WTC11 (cell line): ENCODE results near the gene NOTCH4. TPM values are rescaled to one million over a fixed set of nuclear protein-coding genes. Genes with fewer than 3 reads are reported as not detected.

Experiments used
- ATAC-seq: fragments of 200-7000 bp; cut with Tn5 transposase; 2 replicates; pipeline ENCODE4 v1.10.0; 2021; ENCODE audit warnings: mild to moderate bottlenecking, moderate library complexity
- CTCF ChIA-PET: fragments of 300-600 bp; sonication (Branson Sonifier 250); formaldehyde crosslinking; loops from one replicate; lab custom pipeline; 2021; ENCODE audit warnings: antibody characterized with exemption; lab: Charles Lee
- POLR2A ChIA-PET: fragments of 350-600 bp; sonication (Branson Sonifier 250); formaldehyde crosslinking; loops from one replicate; lab custom pipeline; 2021; ENCODE audit warnings: antibody characterized with exemption; lab: Charles Lee
- DNase-seq: peaks from one replicate; pipeline ENCODE4 v3.0.0; 2021; ENCODE audit warnings: low spot score
- H3K27ac Mint-ChIP-seq: 2 replicates; pipeline ENCODE4 v1.8.0; 2021; ENCODE audit warnings: mixed read lengths
- H3K27me3 Mint-ChIP-seq: 2 replicates; pipeline ENCODE4 v1.8.0; 2021; ENCODE audit warnings: low read depth, mild to moderate bottlenecking, moderate library complexity, mixed read lengths
- H3K36me3 Mint-ChIP-seq: 2 replicates; pipeline ENCODE4 v1.8.0; 2021; ENCODE audit warnings: mixed read lengths
- H3K4me1 Mint-ChIP-seq: 2 replicates; pipeline ENCODE4 v1.8.0; 2022; ENCODE audit warnings: mixed read lengths
- H3K4me3 Mint-ChIP-seq: 2 replicates; pipeline ENCODE4 v1.8.0; 2021; ENCODE audit warnings: mild to moderate bottlenecking, moderate library complexity, mixed read lengths
- H3K9me3 Mint-ChIP-seq: 2 replicates; pipeline ENCODE4 v1.8.0; 2021; ENCODE audit warnings: mixed read lengths
- CTCF ChIP-seq: fragments of 200-600 bp; IDR thresholded peaks from 2 replicates; pipeline ENCODE4 v1.8.0; 2022; ENCODE audit warnings: antibody characterized with exemption
- FOXK1 ChIP-seq: sonication (generic); formaldehyde crosslinking; IDR thresholded peaks from 2 replicates; pipeline ENCODE4 v1.8.0; 2022; ENCODE audit warnings: mild to moderate bottlenecking, moderate library complexity, missing genetic modification reagents
- GABPB1 ChIP-seq: sonication (generic); formaldehyde crosslinking; IDR thresholded peaks from 2 replicates; pipeline ENCODE4 v1.8.1; 2023; ENCODE audit warnings: mild to moderate bottlenecking, missing genetic modification reagents
- MAX ChIP-seq: sonication (generic); formaldehyde crosslinking; IDR thresholded peaks from 2 replicates; pipeline ENCODE4 v1.8.0; 2022; ENCODE audit warnings: mild to moderate bottlenecking, missing genetic modification reagents
- MYBL2 ChIP-seq: sonication (generic); formaldehyde crosslinking; IDR thresholded peaks from 2 replicates; pipeline ENCODE4 v1.8.1; 2023; ENCODE audit warnings: mild to moderate bottlenecking, moderate library complexity, missing genetic modification reagents
- NFE2L1 ChIP-seq: sonication (generic); formaldehyde crosslinking; IDR thresholded peaks from 2 replicates; pipeline ENCODE4 v1.8.1; 2023; ENCODE audit warnings: missing genetic modification reagents
- NFYB ChIP-seq: sonication (generic); formaldehyde crosslinking; conservative IDR thresholded peaks from 2 replicates; pipeline ENCODE4 v1.8.0; 2022; ENCODE audit warnings: low read depth, missing genetic modification reagents
- SMAD4 ChIP-seq: sonication (generic); formaldehyde crosslinking; IDR thresholded peaks from 2 replicates; pipeline ENCODE4 v1.8.0; 2022; ENCODE audit warnings: mild to moderate bottlenecking, missing genetic modification reagents
- SP1 ChIP-seq: sonication (generic); formaldehyde crosslinking; conservative IDR thresholded peaks from 2 replicates; pipeline ENCODE4 v1.8.1; 2022; ENCODE audit warnings: missing genetic modification reagents
- TEAD1 ChIP-seq: sonication (generic); formaldehyde crosslinking; IDR thresholded peaks from 2 replicates; pipeline ENCODE4 v1.8.0; 2022; ENCODE audit warnings: mild to moderate bottlenecking, missing genetic modification reagents
- TEAD4 ChIP-seq: sonication (generic); formaldehyde crosslinking; IDR thresholded peaks from 2 replicates; pipeline ENCODE4 v1.8.0; 2022; ENCODE audit warnings: mild to moderate bottlenecking, missing genetic modification reagents
- ZBTB21 ChIP-seq: sonication (generic); formaldehyde crosslinking; IDR thresholded peaks from 2 replicates; pipeline ENCODE4 v1.8.1; 2023; ENCODE audit warnings: mild to moderate bottlenecking, missing genetic modification reagents, borderline replicate concordance
- ZNF219 ChIP-seq: sonication (generic); formaldehyde crosslinking; IDR thresholded peaks from 2 replicates; pipeline ENCODE4 v1.8.0; 2023; ENCODE audit warnings: missing genetic modification reagents, mild to moderate bottlenecking, borderline replicate concordance
- ZNF416 ChIP-seq: fragments of 250-450 bp; sonication (Bioruptor Pico); IDR thresholded peaks from 2 replicates; pipeline ENCODE4 v1.9.0; 2021; ENCODE audit warnings: mild to moderate bottlenecking, inconsistent platforms
- ZNF671 ChIP-seq: fragments of 250-450 bp; sonication (Bioruptor Pico); IDR thresholded peaks from 2 replicates; pipeline ENCODE4 v1.8.0; 2021; ENCODE audit warnings: mild to moderate bottlenecking
- total RNA-seq: library from RNA; stranded (reverse); gene quantifications from 3 replicates; pipeline ENCODE4 v1.2.3, GENCODE V29; 2021
- TF ChIP-seq, protein P1 (sequence below): fragments of 250-450 bp; sonication (Bioruptor Pico); IDR thresholded peaks from 2 replicates; pipeline ENCODE4 v1.8.0; 2021; ENCODE audit warnings: mild to moderate bottlenecking
- TF ChIP-seq, protein P2 (sequence below): sonication (generic); formaldehyde crosslinking; IDR thresholded peaks from 2 replicates; pipeline ENCODE4 v1.8.0; 2022; ENCODE audit warnings: mild to moderate bottlenecking, missing genetic modification reagents
- TF ChIP-seq, protein P3 (sequence below): sonication (generic); formaldehyde crosslinking; IDR thresholded peaks from 2 replicates; pipeline ENCODE4 v1.8.1; 2023; ENCODE audit warnings: mild to moderate bottlenecking, missing genetic modification reagents, borderline replicate concordance
- TF ChIP-seq, protein P4 (sequence below): sonication (generic); formaldehyde crosslinking; IDR thresholded peaks from 2 replicates; pipeline ENCODE4 v1.8.0; 2022; ENCODE audit warnings: missing genetic modification reagents

NOTCH4 gene
- total RNA-seq, 1 experiment from 2014 or later = 2.6 TPM

- Mint-ChIP-seq H3K27me3 (peaks cover 3% of the 10 kb centered on the region; the same call in 1 of the 2 replicates), H3K36me3 (no peaks in the 10 kb centered on the region), H3K4me1 (peaks cover 53% of the 10 kb centered on the region), H3K9me3 (no peaks in the 10 kb centered on the region), H3K27ac (no peak overlapping the region; the same call in 1 of the 2 replicates), H3K4me3 (peak overlapping the region; percentile 95)
- ChIA-PET CTCF (interaction anchor here (0.6 to 1.8 kb wide), 35 partner anchors 10 to 758 kb away, joined by 3 to 30 read pairs (median 6); partner anchors contain the start of genes AGPAT1, EHMT2, FKBPL and HLA-DMA), POLR2A (interaction anchor here (0.5 to 1.9 kb wide), 13 partner anchors 9 to 921 kb away, joined by 3 to 25 read pairs (median 4); partner anchors contain the start of genes AGPAT1, FKBPL, PRRT1 and RNF5)
- ATAC-seq (peak; percentile 88), DNase-seq (peak; percentile 100)
- peak; percentile 69 for TF ChIP-seq GABPB1 (CRISPR knock-in tag)
- no peak for TF ChIP-seq ZNF416 (CRISPR knock-in tag)
- TF ChIP-seq FOXK1 (CRISPR knock-in tag) = 0 out of 2 replicates have a peak, but pooled peaks have one; percentile 38
- TF ChIP-seq MAX (CRISPR knock-in tag) = 0 out of 2 replicates have a peak, but pooled peaks have one; percentile 87
- peak; percentile 84 for TF ChIP-seq SP1
- TF ChIP-seq, protein P1, sequence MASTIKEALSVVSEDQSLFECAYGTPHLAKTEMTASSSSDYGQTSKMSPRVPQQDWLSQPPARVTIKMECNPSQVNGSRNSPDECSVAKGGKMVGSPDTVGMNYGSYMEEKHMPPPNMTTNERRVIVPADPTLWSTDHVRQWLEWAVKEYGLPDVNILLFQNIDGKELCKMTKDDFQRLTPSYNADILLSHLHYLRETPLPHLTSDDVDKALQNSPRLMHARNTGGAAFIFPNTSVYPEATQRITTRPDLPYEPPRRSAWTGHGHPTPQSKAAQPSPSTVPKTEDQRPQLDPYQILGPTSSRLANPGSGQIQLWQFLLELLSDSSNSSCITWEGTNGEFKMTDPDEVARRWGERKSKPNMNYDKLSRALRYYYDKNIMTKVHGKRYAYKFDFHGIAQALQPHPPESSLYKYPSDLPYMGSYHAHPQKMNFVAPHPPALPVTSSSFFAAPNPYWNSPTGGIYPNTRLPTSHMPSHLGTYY = no peak
These were observed 28.3 kb downstream of the NOTCH4 start for GRCh38 chr6:32195652-32195901.

- CTCF ChIA-PET = interaction anchor here (0.6 to 1.8 kb wide), 33 partner anchors 9 to 758 kb away, joined by 3 to 30 read pairs (median 6); partner anchors contain the start of genes AGPAT1, EHMT2, FKBPL and HLA-DMA
- no peaks in the 10 kb centered on the region for H3K36me3 Mint-ChIP-seq
- TF ChIP-seq ZNF671 (no peak), MYBL2 (CRISPR knock-in tag) (peak; percentile 23; the same call in 1 of the 2 replicates), NFE2L1 (CRISPR knock-in tag) (no peak), CTCF (peak; percentile 4; the same call in 1 of the 2 replicates), ZNF219 (CRISPR knock-in tag) (no peak), ZBTB21 (no peak), SMAD4 (no peak), NFYB (peak; percentile 49), TEAD1 (CRISPR knock-in tag) (peak; percentile 29; the same call in 1 of the 2 replicates), TEAD4 (CRISPR knock-in tag) (no peak)
- TF ChIP-seq, protein P2, sequence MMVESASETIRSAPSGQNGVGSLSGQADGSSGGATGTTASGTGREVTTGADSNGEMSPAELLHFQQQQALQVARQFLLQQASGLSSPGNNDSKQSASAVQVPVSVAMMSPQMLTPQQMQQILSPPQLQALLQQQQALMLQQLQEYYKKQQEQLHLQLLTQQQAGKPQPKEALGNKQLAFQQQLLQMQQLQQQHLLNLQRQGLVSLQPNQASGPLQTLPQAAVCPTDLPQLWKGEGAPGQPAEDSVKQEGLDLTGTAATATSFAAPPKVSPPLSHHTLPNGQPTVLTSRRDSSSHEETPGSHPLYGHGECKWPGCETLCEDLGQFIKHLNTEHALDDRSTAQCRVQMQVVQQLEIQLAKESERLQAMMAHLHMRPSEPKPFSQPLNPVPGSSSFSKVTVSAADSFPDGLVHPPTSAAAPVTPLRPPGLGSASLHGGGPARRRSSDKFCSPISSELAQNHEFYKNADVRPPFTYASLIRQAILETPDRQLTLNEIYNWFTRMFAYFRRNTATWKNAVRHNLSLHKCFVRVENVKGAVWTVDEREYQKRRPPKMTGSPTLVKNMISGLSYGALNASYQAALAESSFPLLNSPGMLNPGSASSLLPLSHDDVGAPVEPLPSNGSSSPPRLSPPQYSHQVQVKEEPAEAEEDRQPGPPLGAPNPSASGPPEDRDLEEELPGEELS (CRISPR knock-in tag) = no peak
- TF ChIP-seq, protein P3, sequence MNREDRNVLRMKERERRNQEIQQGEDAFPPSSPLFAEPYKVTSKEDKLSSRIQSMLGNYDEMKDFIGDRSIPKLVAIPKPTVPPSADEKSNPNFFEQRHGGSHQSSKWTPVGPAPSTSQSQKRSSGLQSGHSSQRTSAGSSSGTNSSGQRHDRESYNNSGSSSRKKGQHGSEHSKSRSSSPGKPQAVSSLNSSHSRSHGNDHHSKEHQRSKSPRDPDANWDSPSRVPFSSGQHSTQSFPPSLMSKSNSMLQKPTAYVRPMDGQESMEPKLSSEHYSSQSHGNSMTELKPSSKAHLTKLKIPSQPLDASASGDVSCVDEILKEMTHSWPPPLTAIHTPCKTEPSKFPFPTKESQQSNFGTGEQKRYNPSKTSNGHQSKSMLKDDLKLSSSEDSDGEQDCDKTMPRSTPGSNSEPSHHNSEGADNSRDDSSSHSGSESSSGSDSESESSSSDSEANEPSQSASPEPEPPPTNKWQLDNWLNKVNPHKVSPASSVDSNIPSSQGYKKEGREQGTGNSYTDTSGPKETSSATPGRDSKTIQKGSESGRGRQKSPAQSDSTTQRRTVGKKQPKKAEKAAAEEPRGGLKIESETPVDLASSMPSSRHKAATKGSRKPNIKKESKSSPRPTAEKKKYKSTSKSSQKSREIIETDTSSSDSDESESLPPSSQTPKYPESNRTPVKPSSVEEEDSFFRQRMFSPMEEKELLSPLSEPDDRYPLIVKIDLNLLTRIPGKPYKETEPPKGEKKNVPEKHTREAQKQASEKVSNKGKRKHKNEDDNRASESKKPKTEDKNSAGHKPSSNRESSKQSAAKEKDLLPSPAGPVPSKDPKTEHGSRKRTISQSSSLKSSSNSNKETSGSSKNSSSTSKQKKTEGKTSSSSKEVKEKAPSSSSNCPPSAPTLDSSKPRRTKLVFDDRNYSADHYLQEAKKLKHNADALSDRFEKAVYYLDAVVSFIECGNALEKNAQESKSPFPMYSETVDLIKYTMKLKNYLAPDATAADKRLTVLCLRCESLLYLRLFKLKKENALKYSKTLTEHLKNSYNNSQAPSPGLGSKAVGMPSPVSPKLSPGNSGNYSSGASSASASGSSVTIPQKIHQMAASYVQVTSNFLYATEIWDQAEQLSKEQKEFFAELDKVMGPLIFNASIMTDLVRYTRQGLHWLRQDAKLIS = no peak
- TF ChIP-seq, protein P4, sequence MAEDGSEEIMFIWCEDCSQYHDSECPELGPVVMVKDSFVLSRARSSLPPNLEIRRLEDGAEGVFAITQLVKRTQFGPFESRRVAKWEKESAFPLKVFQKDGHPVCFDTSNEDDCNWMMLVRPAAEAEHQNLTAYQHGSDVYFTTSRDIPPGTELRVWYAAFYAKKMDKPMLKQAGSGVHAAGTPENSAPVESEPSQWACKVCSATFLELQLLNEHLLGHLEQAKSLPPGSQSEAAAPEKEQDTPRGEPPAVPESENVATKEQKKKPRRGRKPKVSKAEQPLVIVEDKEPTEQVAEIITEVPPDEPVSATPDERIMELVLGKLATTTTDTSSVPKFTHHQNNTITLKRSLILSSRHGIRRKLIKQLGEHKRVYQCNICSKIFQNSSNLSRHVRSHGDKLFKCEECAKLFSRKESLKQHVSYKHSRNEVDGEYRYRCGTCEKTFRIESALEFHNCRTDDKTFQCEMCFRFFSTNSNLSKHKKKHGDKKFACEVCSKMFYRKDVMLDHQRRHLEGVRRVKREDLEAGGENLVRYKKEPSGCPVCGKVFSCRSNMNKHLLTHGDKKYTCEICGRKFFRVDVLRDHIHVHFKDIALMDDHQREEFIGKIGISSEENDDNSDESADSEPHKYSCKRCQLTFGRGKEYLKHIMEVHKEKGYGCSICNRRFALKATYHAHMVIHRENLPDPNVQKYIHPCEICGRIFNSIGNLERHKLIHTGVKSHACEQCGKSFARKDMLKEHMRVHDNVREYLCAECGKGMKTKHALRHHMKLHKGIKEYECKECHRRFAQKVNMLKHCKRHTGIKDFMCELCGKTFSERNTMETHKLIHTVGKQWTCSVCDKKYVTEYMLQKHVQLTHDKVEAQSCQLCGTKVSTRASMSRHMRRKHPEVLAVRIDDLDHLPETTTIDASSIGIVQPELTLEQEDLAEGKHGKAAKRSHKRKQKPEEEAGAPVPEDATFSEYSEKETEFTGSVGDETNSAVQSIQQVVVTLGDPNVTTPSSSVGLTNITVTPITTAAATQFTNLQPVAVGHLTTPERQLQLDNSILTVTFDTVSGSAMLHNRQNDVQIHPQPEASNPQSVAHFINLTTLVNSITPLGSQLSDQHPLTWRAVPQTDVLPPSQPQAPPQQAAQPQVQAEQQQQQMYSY (CRISPR knock-in tag) = peak; percentile 77
- no peak for ATAC-seq
- POLR2A ChIA-PET = interaction anchor here (0.6 to 1.9 kb wide), 12 partner anchors 10 to 922 kb away, joined by 3 to 25 read pairs (median 4); partner anchors contain the start of genes AGPAT1, FKBPL, PRRT1 and RNF5
- H3K9me3 Mint-ChIP-seq = no peaks in the 10 kb centered on the region
- peak overlapping the region; percentile 99 for H3K27ac Mint-ChIP-seq
- peak overlapping the region; percentile 95 for H3K4me3 Mint-ChIP-seq
- DNase-seq = no peak
- peaks cover 57% of the 10 kb centered on the region for H3K4me1 Mint-ChIP-seq
- peaks cover 3% of the 10 kb centered on the region; the same call in 1 of the 2 replicates for H3K27me3 Mint-ChIP-seq
These were observed 28.8 kb downstream of the NOTCH4 start for GRCh38 chr6:32194825-32195651.
